ENCODE results near the gene DBT. TPM values are rescaled to one million over a fixed set of nuclear protein-coding genes. Genes with fewer than 3 reads are reported as not detected.

The DBT gene
- total RNA-seq, 6 donors from 2014 or later: 4.4 to 17.1 (median 9.8) TPM

- no peak overlapping the region for H3K27ac ChIP-seq
- no peaks in the 10 kb centered on the region for H3K4me1 ChIP-seq
- no peaks in the 10 kb centered on the region for H3K9me3 ChIP-seq
- no peaks in the 10 kb centered on the region for H3K27me3 ChIP-seq
- TF ChIP-seq CTCF (IDR thresholded peaks at IDR 0.05) (no peak), EP300 (IDR thresholded peaks at IDR 0.05) (no peak), POLR2A (IDR thresholded peaks at IDR 0.05) (no peak), POLR2AphosphoS5 (IDR thresholded peaks at IDR 0.05) (no peak)
- no peak overlapping the region for H3K4me3 ChIP-seq
- ATAC-seq (ENCODE audit: low FRiP score in 2 of 2): no peak
- 89 to 100% methylated on average over 1 of the region's 1 CpG for WGBS, 2 donors
- peaks cover 4 to 69% (median 17%) of the 10 kb centered on the region in 4 donors for H3K36me3 ChIP-seq
- DNase-seq: no peak
Measured at GRCh38 chr1:100198596-100198995, 51.0 kb downstream of the DBT start.

DNA sequence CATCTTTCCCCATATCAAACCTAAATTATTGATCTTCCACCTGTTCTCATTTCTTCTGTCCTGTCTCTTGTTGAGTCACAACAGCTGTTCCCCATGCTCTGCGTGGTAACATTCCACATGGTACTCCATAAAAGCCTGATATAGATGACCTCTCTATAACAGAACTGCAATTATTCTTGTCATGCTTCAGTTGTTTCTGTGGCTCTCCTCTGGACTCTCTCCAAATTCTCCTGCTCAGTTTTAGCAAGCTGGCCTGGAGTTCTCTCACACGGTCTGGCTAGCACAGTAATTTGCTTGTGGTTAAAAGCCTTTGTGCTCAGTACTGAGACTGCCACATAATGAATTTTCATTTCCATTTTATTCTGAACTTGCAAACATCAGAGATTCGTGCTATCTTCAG is 61.0 kb downstream of the DBT start:
- H3K4me3 ChIP-seq: no peak overlapping the region
- 62 to 66% methylated on average over 3 of the region's 3 CpGs for WGBS, 2 donors
- H3K27ac ChIP-seq: no peak overlapping the region
- ATAC-seq (ENCODE audit: low FRiP score in 2 of 2) (peak in 1 of 2 donors; percentile 49), DNase-seq (no peak)
- peaks cover 0 to 9% (median 0%) of the 10 kb centered on the region in 4 donors for H3K36me3 ChIP-seq
- H3K9me3 ChIP-seq: no peaks in the 10 kb centered on the region
- TF ChIP-seq CTCF (IDR thresholded peaks at IDR 0.05) (no peak), EP300 (IDR thresholded peaks at IDR 0.05) (no peak), POLR2AphosphoS5 (IDR thresholded peaks at IDR 0.05) (no peak), POLR2A (IDR thresholded peaks at IDR 0.05) (no peak)
- H3K4me1 ChIP-seq: peaks cover 0 to 12% (median 0%) of the 10 kb centered on the region in 4 donors
- no peaks in the 10 kb centered on the region for H3K27me3 ChIP-seq

DNA sequence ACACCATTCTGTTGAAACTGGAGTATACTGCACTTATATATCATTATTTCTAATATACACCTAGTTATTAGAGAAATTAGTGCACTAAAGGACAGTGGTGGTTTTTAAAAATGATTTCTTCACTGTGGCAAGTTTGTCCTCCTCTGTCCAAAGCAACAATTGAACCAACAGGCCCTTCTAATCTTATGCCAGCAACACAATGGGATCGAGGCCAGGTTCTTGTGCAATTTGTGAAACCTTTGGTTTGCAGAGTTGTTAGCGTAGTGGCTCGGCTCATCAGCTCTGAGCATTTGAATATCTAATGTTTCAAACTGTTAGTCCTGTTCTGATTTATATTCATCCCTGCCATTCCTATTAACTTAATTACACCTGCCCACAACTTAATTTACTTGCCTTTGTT is 61.7 kb downstream of the DBT start:
- Histone ChIP-seq H3K27ac (no peak overlapping the region), H3K36me3 (peaks cover 0 to 3% (median 0%) of the 10 kb centered on the region in 4 donors), H3K4me3 (no peak overlapping the region), H3K4me1 (peaks cover 0 to 12% (median 0%) of the 10 kb centered on the region in 4 donors), H3K27me3 (no peaks in the 10 kb centered on the region), H3K9me3 (no peaks in the 10 kb centered on the region)
- ATAC-seq (ENCODE audit: low FRiP score in 2 of 2) (peak in 1 of 2 donors; percentile 71), DNase-seq (peak in 1 of 2 donors; percentile 59)
- TF ChIP-seq CTCF (IDR thresholded peaks at IDR 0.05): no peak
- TF ChIP-seq POLR2AphosphoS5 (IDR thresholded peaks at IDR 0.05): no peak
- TF ChIP-seq POLR2A (IDR thresholded peaks at IDR 0.05): no peak
- no peak for TF ChIP-seq EP300 (IDR thresholded peaks at IDR 0.05)
- 43 to 56% methylated on average over 3 of the region's 3 CpGs for WGBS, 2 donors

- 14 to 55% methylated on average over 1 of the region's 1 CpG for WGBS, 2 donors
- TF ChIP-seq EP300 (IDR thresholded peaks at IDR 0.05) (no peak), POLR2AphosphoS5 (IDR thresholded peaks at IDR 0.05) (no peak), POLR2A (IDR thresholded peaks at IDR 0.05) (no peak), CTCF (IDR thresholded peaks at IDR 0.05) (no peak)
- H3K36me3 ChIP-seq: no peaks in the 10 kb centered on the region
- DNase-seq: no peak
- H3K4me3 ChIP-seq: no peak overlapping the region
- no peaks in the 10 kb centered on the region for H3K27me3 ChIP-seq
- ATAC-seq (ENCODE audit: low FRiP score in 2 of 2): no peak
- no peak overlapping the region for H3K27ac ChIP-seq
- H3K9me3 ChIP-seq: no peaks in the 10 kb centered on the region
- H3K4me1 ChIP-seq: peaks cover 0 to 12% (median 0%) of the 10 kb centered on the region in 4 donors
Measured at GRCh38 chr1:100184536-100184935, 65.1 kb downstream of the DBT start.

GRCh38 chr1:100183370-100183769 is 66.3 kb downstream of the DBT start:
- Histone ChIP-seq H3K4me1 (peaks cover 0 to 7% (median 0%) of the 10 kb centered on the region in 4 donors), H3K27ac (no peak overlapping the region), H3K4me3 (no peak overlapping the region), H3K9me3 (no peaks in the 10 kb centered on the region), H3K36me3 (no peaks in the 10 kb centered on the region), H3K27me3 (no peaks in the 10 kb centered on the region)
- TF ChIP-seq POLR2A (IDR thresholded peaks at IDR 0.05) (no peak), EP300 (IDR thresholded peaks at IDR 0.05) (no peak), CTCF (IDR thresholded peaks at IDR 0.05) (no peak), POLR2AphosphoS5 (IDR thresholded peaks at IDR 0.05) (no peak)
- DNase-seq (no peak), ATAC-seq (ENCODE audit: low FRiP score in 2 of 2) (no peak)
- WGBS, 2 donors: 90 to 95% methylated on average over 4 of the region's 4 CpGs
